Measurements from ENCODE around the gene PRDM16. TPM values are rescaled to one million over a fixed set of nuclear protein-coding genes. Genes with fewer than 3 reads are reported as not detected.
A peak's percentile ranks its signal among the peaks of the same experiment; 100 is the strongest.

The PRDM16 gene
- total RNA-seq, 1 donor from 2014 or later, result 84.2 TPM

DNA sequence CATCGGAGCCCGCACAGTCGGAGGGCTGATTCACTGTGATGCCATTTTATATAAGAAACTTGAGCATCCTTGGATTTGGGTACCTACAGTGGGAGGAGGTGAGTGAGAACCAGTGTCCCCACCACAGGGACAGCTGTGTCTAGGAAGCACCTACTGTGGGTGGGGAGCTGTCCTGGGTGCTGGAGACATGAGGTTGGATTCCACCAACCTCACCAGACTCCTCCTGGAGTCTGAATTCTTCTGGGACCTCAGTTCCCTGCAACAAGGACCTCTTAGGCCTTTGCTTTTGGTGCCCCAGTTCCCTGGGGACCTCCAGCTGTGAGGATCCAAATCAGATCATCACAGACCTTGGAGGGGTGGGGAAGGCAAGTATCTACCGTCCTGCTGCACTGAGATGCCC lies 188.8 kb downstream of the PRDM16 start:
- intact Hi-C loops (cut with DNase I), result no loop called here
- Histone ChIP-seq H3K27ac (peak overlapping the region in 1 of 2 donors; percentile 22), H3K36me3 (no peaks in the 10 kb centered on the region), H3K9me3 (no peaks in the 10 kb centered on the region), H3K27me3 (no peaks in the 10 kb centered on the region), H3K4me1 (peaks cover 18 to 33% of the 10 kb centered on the region in 2 donors), H3K4me3 (no peak overlapping the region)
- TF ChIP-seq, protein P1, sequence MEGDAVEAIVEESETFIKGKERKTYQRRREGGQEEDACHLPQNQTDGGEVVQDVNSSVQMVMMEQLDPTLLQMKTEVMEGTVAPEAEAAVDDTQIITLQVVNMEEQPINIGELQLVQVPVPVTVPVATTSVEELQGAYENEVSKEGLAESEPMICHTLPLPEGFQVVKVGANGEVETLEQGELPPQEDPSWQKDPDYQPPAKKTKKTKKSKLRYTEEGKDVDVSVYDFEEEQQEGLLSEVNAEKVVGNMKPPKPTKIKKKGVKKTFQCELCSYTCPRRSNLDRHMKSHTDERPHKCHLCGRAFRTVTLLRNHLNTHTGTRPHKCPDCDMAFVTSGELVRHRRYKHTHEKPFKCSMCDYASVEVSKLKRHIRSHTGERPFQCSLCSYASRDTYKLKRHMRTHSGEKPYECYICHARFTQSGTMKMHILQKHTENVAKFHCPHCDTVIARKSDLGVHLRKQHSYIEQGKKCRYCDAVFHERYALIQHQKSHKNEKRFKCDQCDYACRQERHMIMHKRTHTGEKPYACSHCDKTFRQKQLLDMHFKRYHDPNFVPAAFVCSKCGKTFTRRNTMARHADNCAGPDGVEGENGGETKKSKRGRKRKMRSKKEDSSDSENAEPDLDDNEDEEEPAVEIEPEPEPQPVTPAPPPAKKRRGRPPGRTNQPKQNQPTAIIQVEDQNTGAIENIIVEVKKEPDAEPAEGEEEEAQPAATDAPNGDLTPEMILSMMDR (IDR thresholded peaks at IDR 0.05), result no peak
- DNase-seq (ENCODE audit: low spot score in 2 of 2), result no peak

DNA sequence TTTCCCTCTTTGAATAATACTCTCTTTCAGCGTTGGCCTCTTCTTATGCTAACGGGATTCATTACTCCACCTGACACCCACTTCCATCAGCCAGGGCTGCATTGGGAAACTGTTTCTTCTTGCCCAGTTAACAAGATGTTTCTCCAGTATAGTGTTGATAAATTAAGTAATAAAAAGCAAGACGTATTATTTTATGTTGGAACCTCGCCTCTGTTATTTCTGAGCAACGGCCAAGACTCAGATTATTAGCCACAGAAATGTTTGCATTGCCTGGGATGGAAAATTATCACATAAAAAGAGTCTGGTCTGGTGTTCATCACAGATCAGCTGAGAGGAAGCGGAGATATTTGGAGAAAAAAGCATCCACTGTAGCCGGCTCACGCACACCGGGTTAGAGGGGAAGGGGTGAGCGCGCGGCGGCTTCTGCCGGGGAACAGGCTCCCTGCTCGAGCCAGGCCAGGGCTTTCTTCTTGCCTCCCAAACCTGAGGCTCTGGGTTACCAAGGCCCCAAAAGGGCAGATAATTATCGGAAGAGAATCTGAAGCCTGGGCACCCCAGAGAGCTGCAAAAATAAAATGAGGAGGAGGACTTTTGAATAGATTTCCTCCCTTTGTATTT lies 189.5 kb downstream of the PRDM16 start:
- H3K4me3 ChIP-seq, result peak overlapping the region in 1 of 2 donors; percentile 18
- peaks cover 24 to 40% of the 10 kb centered on the region in 2 donors for H3K4me1 ChIP-seq
- no peaks in the 10 kb centered on the region for H3K27me3 ChIP-seq
- no peaks in the 10 kb centered on the region for H3K9me3 ChIP-seq
- TF ChIP-seq, protein P1 (IDR thresholded peaks at IDR 0.05), result no peak
- H3K27ac ChIP-seq, result peak overlapping the region; percentile 75 to 78
- no peaks in the 10 kb centered on the region for H3K36me3 ChIP-seq
- DNase-seq (ENCODE audit: low spot score in 2 of 2), result no peak
- intact Hi-C loops (cut with DNase I), result no loop called here

DNA sequence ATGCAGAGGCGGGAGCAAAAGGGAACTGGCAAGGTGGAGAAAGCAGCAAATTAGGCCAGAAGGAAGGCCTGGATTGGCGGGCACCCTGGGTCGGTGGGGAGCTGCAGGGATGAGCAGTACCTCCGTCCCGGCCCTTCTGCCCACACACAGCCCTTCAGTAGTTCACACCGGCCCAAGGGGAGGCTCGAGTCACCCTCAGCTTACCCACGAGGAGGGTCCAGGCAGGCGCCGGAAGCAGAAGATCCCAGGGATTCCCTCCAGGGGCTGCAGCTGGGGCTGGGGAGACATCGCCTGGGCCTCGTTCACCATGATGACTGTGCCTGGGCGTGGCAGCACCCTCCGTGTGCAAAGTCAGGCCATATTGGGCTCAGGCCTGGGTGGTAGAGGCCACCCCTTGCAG lies 190.0 kb downstream of the PRDM16 start:
- peak overlapping the region in 1 of 2 donors; percentile 18 for H3K4me3 ChIP-seq

DNA sequence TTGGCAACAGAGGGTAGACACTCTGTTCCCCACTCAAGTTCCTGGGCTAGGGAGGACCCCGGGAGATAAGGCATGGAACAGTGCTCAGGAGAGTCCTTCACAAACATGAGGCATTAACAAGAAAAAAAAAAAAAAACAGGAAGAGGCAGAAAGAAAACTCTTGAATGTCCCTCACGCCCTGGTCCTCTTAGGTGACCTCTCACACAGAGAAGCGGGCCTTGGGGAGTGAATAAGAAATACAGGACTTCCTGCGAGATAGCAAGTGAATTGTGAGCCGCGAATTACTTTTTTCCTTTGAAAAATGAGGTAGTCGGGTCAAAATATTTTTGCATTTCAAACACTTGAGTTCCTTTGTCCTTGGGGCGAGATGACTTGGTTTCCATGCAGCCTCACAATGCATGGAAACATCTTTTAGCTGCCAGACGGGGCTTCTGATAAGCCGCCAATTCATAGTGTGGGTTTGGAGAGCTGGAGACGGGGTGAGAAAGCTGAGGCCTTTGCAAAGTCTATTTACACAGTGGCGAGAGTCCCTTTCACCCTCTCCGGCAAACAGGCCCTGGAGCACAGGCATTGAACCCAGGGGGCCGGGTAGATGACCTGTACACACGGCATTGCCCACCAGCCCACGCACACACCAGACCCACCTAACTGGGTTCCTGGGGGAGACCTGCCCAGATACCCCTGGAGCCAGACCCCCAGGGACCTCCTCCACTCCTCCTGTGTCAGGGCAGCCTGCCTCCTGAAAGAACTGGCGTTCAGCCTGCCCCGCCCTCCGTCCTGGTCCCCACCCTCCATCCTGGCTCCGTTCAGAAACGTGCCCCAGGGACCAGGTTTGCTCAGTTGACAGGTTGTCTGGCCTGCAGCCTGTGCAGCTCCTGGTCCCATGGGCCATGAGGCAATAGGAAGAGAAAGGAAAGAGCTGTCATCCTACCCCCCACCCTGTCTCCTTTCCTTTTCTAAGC lies 192.3 kb downstream of the PRDM16 start:
- intact Hi-C loops (cut with DNase I), result loop anchor here (5.0 kb wide), 1 partner anchor 39 kb away; no protein-coding TSS in a partner anchor
- peaks cover 27 to 49% of the 10 kb centered on the region in 2 donors for H3K4me1 ChIP-seq
- no peak for DNase-seq (ENCODE audit: low spot score in 2 of 2)
- H3K27ac ChIP-seq, result peak overlapping the region; percentile 53 to 72
- H3K27me3 ChIP-seq, result no peaks in the 10 kb centered on the region
- TF ChIP-seq, protein P1 (IDR thresholded peaks at IDR 0.05), result no peak
- no peaks in the 10 kb centered on the region for H3K36me3 ChIP-seq
- no peaks in the 10 kb centered on the region for H3K9me3 ChIP-seq
- no peak overlapping the region for H3K4me3 ChIP-seq

More for the DNA sequence above, 190.0 kb downstream of the PRDM16 start:
- H3K36me3 ChIP-seq, result no peaks in the 10 kb centered on the region
- H3K9me3 ChIP-seq, result no peaks in the 10 kb centered on the region
- H3K27me3 ChIP-seq, result no peaks in the 10 kb centered on the region
- TF ChIP-seq, protein P1 (IDR thresholded peaks at IDR 0.05), result no peak
- intact Hi-C loops (cut with DNase I), result no loop called here
- peak overlapping the region; percentile 75 to 78 for H3K27ac ChIP-seq
- DNase-seq (ENCODE audit: low spot score in 2 of 2), result no peak
- peaks cover 27 to 45% of the 10 kb centered on the region in 2 donors for H3K4me1 ChIP-seq

DNA sequence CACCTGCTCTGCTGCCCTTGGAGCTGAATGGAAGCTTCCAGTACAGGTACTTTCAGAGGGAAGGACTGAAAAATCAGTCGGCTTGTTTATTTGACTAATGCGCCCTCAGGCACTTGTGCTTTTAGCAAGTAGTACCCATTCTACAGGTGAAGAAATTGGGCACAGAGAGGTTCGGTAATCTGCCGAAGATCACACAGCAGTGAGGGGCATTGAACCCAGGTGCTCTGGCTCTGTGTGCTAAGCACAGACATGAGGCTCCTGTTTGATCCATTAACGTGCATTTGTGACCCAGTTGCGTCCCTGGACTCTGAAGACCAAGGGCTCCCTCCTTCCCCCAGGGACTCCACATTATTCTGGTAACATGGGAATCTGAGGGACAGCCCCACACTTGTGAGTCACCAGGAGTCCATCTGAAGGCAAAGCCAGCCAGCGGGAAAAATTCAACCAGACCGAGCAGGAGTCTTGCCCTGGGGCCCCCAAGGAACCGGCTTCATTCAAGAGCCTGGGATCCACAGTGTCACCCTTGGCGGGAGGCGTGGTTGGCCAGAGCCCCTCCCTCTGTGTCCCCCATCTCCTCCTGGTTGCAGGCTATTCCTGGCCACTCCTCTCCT lies 193.1 kb downstream of the PRDM16 start:
- no peak for DNase-seq (ENCODE audit: low spot score in 2 of 2)
- H3K4me1 ChIP-seq, result peaks cover 27 to 49% of the 10 kb centered on the region in 2 donors
- H3K4me3 ChIP-seq, result no peak overlapping the region
- no peaks in the 10 kb centered on the region for H3K36me3 ChIP-seq
- TF ChIP-seq, protein P1 (IDR thresholded peaks at IDR 0.05), result no peak
- intact Hi-C loops (cut with DNase I), result loop anchor here (5.0 kb wide), 1 partner anchor 40 kb away; no protein-coding TSS in a partner anchor
- H3K27ac ChIP-seq, result peak overlapping the region; percentile 53 to 72
- no peaks in the 10 kb centered on the region for H3K9me3 ChIP-seq
- no peaks in the 10 kb centered on the region for H3K27me3 ChIP-seq

Data from ascending aorta (tissue), 2 donors.